ENCODE results near the gene WFS1.

Gene WFS1

DNA sequence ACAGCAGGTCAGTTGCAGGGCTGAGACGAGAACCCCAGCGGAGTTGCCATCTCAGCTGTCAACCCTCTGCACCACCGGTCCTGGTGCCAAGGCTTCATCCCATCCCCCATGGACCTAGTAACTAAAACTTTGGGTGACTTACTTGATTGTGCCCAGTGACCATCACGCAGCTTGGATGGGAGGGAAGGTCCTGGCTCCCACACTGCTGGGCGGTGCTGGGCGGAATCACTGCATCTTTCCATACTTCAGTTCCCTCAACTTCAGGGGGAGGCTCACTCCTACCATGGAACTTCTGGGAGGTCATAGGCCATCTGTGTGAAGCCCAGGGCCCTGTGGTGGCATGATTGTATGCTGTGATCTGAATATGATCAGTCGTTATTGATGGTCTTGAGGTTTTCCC lies 43.1 kb upstream of the WFS1 start:
- CTCF ChIA-PET: no interaction called here
- TF ChIP-seq, protein P1, sequence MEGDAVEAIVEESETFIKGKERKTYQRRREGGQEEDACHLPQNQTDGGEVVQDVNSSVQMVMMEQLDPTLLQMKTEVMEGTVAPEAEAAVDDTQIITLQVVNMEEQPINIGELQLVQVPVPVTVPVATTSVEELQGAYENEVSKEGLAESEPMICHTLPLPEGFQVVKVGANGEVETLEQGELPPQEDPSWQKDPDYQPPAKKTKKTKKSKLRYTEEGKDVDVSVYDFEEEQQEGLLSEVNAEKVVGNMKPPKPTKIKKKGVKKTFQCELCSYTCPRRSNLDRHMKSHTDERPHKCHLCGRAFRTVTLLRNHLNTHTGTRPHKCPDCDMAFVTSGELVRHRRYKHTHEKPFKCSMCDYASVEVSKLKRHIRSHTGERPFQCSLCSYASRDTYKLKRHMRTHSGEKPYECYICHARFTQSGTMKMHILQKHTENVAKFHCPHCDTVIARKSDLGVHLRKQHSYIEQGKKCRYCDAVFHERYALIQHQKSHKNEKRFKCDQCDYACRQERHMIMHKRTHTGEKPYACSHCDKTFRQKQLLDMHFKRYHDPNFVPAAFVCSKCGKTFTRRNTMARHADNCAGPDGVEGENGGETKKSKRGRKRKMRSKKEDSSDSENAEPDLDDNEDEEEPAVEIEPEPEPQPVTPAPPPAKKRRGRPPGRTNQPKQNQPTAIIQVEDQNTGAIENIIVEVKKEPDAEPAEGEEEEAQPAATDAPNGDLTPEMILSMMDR (conservative IDR thresholded peaks at IDR 0.05; ENCODE audit: low read depth): no peak
- no peak overlapping the region for H3K27ac ChIP-seq
- DNase-seq (ENCODE audit: low spot score): no peak
- POLR2A ChIA-PET (ENCODE audit: low non-redundant PET): no interaction called here

DNA sequence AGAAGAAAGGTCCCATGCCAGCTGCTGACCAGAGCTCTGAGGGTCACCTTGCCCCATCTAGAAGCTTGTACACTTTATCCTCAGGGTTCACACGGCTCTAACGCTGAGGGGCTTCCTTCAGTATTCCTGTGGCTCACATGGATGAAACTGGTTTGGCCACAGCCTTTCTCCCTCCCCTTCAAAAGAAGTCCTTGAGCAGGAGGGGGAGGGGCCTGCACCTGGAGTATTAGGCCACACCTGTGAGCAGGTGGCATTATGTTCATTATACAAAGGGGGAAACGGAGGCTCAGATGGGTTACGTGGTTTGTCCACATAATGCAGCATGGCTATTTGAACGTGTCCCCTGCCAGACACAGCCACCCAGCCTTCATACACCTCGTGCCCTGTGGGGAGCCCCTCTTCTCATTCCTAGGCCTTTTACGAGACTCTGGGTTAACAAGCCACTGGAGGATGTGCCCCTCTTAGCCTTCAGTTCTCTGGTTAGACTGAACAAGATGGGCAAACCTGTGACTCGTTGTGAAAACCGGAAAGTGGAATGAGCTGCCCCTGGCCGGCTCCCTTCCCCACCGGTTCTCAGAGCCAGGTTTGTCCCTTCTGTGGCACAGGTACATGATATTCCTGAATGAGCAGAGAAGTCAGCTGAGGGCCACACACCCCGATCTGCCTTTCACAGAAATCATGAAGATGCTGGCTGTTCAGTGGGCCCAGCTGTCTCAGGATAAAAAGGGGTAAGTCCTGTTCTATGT lies 42.1 kb upstream of the WFS1 start:
- DNase-seq (ENCODE audit: low spot score): no peak
- H3K27ac ChIP-seq: no peak overlapping the region
- ChIA-PET POLR2A (ENCODE audit: low non-redundant PET) (no interaction called here), CTCF (no interaction called here)
- TF ChIP-seq, protein P1 (conservative IDR thresholded peaks at IDR 0.05; ENCODE audit: low read depth): no peak

DNA sequence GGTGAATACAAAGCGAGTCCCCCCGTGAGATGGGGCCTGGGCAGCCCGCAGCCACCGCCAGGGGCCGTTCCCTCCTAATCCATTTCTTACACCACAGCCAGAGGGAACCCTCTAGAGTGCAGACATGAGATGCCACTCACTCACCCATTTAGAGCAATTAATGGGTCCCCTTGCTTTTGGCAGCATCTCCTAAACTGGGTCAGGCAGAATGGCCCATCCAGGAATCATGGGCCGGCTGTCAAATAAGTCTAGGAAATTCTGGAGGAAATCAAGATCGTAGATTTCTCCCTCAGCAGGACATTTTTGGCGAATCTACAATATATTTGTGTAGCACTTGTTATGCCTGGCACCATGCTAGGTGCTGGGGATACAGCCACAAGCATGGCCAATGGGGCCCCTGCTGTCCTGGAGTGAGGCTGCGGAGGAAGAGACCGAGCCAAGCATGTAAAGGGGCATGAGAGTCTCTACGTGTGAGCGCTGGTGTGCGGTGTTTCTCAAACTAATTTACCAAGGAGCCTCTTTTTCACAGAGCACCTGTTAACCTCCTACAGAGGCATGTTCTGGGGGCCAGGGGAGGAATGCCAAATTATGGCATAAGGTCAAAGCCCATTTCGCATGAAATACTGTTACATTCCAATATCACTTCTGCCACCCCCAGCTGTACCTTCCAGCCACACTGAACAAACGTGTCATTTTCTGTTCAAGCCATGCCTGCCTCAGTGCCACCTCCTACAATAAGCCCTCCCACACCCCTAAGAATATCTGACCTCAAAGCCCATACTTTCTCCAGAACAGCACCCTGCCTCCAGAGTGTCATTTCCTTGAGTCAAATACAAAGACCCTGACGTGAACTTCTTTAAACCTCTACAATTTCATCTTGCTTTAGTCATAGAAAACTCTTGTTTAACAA lies 41.2 kb upstream of the WFS1 start:
- no peak for DNase-seq (ENCODE audit: low spot score)
- CTCF ChIA-PET: no interaction called here
- TF ChIP-seq, protein P1 (conservative IDR thresholded peaks at IDR 0.05; ENCODE audit: low read depth): no peak
- POLR2A ChIA-PET (ENCODE audit: low non-redundant PET): no interaction called here
- no peak overlapping the region for H3K27ac ChIP-seq

DNA sequence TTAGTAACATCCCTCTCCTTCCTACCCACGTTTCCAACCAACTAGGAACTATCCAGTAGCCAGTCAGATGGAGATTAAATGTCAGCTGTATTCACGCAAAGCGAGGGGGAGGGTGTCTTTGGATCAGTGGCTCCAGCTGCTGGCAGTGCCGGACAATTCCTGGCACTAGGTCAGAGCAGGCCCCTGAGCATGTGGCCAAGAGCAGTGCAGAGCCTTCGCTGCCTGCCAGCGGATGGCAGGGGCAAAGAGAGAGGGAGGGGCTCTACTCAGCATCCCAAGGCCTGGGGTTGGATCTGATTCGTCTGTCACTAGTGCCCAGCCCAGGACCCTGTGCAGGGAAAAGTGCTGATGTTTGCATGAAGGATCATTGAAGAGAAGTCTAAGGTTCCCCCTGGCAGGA lies 40.6 kb upstream of the WFS1 start:
- POLR2A ChIA-PET (ENCODE audit: low non-redundant PET): no interaction called here
- H3K27ac ChIP-seq: no peak overlapping the region
- TF ChIP-seq, protein P1 (conservative IDR thresholded peaks at IDR 0.05; ENCODE audit: low read depth): no peak
- no peak for DNase-seq (ENCODE audit: low spot score)
- CTCF ChIA-PET: no interaction called here

DNA sequence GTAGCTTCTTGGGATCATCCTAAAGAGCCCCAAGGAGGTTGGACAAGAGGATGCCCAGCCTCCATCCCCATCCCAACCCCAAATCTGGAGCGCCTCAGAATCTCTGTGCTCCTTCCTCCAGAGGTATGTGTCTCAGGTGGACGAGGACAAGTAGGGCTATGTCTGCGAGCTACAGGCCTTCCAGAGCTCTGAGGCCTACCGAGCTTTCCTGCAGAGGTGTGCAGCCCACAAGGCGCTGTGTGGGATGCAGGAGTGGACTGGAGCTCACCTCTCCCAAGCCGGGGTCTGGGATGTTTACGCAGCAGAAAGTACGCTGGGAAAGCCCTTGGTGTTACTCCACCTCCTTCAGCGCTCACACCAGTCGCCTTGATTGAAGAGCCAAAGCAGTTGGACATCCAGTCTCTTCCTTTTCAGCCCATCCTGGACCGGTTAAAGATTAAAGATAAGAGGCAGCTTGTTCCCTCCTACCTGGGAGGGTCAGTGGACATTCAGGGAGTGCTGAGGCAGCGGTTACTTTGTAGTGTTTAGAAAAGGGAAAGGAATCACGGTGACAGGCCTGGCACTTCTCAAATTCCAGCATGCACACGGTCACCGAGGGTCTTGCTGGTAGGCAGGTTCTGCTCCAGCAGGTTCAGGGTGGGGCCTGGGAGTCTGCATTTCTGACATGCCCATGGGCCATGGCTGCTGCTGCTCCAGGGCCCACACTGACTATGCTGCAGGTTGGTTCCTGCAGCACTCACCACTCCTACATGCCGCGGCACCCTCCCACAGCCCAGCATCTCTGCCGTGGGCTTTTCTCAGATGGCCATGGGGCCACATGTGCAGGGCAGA lies 39.8 kb upstream of the WFS1 start:
- POLR2A ChIA-PET (ENCODE audit: low non-redundant PET): no interaction called here
- CTCF ChIA-PET: no interaction called here
- TF ChIP-seq, protein P1 (conservative IDR thresholded peaks at IDR 0.05; ENCODE audit: low read depth): no peak
- no peak overlapping the region for H3K27ac ChIP-seq
- no peak for DNase-seq (ENCODE audit: low spot score)

DNA sequence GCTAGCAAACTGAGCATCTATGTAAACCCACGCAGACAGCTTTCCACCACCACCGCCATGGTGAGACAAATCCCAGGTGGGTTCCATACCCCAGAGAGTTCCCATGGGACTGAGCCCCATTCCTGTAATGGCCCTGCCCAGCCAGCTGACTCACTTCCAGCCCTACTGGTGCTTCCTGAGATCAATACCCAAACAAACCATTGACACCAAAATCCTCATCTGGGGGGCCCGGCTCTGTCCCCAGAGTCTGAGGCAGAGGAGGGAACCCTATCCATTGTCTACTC lies 39.2 kb upstream of the WFS1 start:
- DNase-seq (ENCODE audit: low spot score): no peak
- no peak overlapping the region for H3K27ac ChIP-seq
- TF ChIP-seq, protein P1 (conservative IDR thresholded peaks at IDR 0.05; ENCODE audit: low read depth): no peak
- ChIA-PET CTCF (no interaction called here), POLR2A (ENCODE audit: low non-redundant PET) (no interaction called here)
